Subcutaneous adipose tissue (tissue), 4 donors: ENCODE measurements around the gene CKM. TPM values are rescaled to one million over a fixed set of nuclear protein-coding genes. Genes with fewer than 3 reads are reported as not detected.

Source experiments
- total RNA-seq, 4 donors: library from RNA; depleted of rRNA; stranded (reverse); fragments of >200 nt; gene quantifications; one replicate each; pipeline ENCODE4 v1.1.0, GENCODE V29; 2016
- TF ChIP-seq, protein P1 (sequence below): fragments of 450-650 bp; IDR thresholded peaks from one replicate; pipeline ENCODE4 v1.5.1; 2016; ENCODE audit warnings: low read depth, mild to moderate bottlenecking, control low read depth, antibody characterized with exemption, moderate library complexity

The CKM gene
- total RNA-seq, 4 donors from 2014 or later, result not detected

DNA sequence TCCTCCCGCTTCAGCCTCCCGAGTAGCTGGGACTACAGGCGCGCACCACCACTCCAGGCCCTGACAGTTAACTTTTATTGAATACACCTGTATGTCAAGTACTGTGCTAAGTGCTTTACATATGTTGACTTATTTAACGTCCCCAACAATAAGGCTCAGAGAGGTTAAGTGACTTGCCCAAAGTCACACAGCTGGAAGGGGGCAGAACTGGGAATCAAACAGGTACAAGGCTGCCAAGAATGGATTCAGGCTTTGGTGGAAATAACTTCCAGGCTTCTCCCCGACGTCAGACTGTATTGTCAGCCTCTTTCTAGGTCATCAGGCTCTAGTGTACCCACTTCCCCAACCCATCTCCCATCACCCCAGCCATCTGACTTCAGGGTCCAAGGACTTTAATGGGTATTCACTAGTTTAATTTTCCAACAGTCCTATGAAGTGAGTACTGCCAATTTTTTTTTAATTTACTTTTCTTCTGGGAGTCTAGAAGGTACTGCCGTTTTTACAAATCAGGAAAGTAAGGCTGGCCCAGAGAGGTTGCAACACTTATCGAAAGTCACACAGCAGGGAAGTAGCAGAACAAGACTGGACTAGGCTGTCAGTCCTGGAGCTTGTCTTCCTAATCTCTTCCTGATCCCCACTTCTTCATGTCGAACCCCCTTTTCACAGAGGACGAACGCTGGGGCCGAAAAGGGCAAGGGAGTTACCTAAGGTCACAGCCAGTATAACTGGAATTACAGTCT, 4.9 kb upstream of the CKM start:
- TF ChIP-seq, protein P1, sequence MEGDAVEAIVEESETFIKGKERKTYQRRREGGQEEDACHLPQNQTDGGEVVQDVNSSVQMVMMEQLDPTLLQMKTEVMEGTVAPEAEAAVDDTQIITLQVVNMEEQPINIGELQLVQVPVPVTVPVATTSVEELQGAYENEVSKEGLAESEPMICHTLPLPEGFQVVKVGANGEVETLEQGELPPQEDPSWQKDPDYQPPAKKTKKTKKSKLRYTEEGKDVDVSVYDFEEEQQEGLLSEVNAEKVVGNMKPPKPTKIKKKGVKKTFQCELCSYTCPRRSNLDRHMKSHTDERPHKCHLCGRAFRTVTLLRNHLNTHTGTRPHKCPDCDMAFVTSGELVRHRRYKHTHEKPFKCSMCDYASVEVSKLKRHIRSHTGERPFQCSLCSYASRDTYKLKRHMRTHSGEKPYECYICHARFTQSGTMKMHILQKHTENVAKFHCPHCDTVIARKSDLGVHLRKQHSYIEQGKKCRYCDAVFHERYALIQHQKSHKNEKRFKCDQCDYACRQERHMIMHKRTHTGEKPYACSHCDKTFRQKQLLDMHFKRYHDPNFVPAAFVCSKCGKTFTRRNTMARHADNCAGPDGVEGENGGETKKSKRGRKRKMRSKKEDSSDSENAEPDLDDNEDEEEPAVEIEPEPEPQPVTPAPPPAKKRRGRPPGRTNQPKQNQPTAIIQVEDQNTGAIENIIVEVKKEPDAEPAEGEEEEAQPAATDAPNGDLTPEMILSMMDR, result no peak

DNA sequence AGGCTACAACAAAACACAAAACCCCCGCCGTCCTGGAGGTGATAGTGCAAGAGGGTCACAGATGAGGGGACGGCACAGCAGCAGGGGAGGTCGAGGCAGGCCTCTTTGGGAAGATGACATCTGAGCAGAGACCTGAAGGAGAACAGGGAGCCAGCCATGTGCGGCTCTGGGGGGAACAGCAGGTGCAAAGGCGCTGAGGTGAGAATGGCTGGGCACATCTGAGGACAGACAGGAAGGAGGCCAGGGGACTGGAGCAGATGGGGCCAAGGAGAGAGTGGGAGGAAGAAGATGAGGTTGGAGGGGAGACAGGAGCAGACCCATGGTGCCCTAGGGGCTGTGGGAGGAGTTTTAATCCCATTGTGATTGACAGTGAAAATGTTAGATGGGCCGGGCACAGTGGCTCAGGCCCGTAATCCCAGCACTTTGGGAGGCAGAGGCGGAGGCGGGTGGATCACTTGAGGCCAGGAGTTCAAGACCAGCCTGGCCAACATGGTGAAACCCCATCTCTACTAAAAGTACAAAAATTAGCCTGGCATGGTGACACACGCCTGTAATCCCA, 1.8 kb upstream of the CKM start:
- TF ChIP-seq, protein P1, result no peak

DNA sequence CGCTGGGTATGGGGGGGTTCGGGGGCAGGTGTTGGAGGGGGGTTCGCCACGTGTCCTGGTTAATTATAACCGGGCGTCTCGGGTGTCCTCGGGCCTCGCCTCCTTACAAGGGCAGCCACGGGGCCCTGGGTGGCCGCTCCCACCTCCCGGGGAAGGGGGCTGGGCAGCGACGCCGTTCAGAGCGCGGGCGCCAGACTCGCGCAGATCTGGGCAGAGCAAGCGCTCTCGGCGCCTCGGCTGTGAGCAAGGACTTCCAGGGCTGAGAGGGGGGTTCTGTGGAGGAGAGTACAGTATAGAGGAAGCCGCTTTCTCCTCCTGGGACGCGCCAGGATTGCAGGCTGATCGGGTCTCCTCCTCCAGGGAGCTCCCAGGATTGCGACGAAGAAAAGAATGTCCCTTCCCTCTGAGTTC, 1.0 kb upstream of the CKM start:
- TF ChIP-seq, protein P1, result no peak

DNA sequence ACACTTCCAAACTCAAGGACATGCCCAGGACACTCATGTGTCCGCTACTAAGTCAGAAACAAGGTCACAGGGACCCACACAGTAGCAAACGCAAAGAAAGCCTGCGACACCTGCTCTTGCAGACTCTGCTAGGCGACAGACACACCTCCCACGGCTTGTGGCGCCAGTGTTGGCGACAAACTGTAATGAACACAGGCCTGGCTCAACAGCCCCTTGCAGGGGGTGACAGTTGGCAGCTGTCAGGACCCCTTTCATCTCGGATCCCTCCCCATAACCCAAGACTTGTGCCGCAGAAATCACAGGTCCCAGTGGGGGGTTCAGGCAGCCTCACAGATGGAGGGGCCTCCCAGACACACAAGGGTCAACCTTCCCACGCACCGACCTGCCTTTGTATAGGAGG, 364 bp downstream of the CKM start:
- TF ChIP-seq, protein P1, result no peak

DNA sequence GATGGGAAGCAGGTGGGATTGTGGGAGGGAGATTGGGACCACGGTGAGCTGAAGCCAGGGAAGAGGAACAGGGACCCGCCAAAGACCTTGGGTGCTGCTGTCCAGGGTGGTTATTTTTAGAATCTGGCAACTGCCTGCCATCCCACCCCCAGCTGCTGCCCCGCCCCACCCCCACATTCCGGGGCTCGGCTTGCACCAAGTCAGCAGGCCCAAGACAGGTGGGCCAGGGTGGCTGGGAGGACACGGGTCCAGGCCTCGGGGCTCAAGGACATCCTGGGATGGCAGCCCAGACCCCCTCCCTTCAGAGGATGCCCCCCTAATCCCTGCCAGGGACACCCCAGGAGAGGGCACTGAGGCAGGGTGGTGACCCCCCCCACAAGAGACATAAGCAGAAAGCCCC, 827 bp downstream of the CKM start:
- TF ChIP-seq, protein P1, result no peak

DNA sequence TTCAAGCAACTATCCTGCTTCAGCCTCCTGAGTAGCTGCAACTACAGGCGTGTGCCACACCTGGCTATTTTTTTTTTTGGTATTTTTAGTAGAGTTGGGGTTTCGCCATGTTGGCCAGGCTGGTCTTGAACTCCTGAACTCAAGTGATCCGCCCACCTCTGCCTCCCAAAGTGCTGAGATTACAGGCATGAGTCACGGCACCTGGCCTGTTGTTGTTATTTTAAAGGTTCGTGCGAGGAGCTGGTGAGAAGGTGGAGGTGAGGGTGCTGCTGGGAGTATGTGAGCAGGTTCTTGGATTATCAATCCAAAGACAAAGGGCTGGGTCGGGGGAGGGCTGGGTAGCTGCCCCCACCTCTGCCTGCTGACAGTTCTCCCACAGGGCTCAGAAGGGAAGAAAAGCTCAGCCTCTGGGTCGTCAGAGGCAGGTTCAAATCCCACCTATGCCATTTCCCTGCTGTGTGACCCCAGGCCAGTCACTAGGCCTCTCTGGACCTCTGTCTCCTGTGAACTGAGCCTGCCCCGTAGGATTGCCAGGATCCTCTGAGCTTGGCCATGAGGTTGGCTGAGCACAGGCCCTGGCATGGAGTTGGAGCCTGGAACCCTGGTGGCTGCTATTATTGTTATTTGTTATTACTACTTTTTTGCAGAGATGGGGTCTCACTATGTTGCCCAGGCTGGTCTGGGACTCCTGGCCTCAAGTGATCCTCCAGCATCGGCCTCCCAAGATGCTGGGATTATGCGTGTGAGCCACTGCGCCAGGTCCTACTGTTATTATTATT, 1.5 kb downstream of the CKM start:
- TF ChIP-seq, protein P1, result no peak

DNA sequence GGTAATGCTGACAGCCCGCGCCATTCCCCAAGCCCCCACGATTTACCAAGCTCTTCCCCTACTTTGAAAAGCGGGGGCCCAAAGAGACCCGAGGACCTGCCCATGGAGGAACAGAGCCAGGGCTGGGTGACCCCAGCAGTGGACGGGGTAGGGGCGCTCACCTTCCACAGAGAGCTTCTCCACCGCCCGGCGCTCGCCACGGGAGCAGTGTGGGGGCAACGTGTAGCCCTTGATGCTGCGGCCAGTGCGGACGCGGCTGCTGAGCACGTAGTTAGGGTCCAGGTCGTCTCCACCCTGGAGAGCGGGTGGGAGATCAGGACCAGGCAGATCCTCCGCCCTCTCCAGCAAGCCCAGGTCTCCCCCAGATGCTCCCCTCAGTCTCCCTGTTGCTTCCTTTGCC, 7.4 kb downstream of the CKM start:
- TF ChIP-seq, protein P1, result no peak
